Stimulated activated CD8-positive, alpha-beta memory T cell treated with anti-CD3 and anti-CD28 coated beads, Interleukin-12 subunit alpha, Interleukin-12 subunit beta, amount 100 ng/mL, for 4 hours (primary cell): Measurements from ENCODE around the gene IPO11.

Source experiments
- DNase-seq: peaks from one replicate; pipeline ENCODE4 v3.0.0-alpha.2; 2020; ENCODE audit warnings: low read depth

IPO11 gene

DNA sequence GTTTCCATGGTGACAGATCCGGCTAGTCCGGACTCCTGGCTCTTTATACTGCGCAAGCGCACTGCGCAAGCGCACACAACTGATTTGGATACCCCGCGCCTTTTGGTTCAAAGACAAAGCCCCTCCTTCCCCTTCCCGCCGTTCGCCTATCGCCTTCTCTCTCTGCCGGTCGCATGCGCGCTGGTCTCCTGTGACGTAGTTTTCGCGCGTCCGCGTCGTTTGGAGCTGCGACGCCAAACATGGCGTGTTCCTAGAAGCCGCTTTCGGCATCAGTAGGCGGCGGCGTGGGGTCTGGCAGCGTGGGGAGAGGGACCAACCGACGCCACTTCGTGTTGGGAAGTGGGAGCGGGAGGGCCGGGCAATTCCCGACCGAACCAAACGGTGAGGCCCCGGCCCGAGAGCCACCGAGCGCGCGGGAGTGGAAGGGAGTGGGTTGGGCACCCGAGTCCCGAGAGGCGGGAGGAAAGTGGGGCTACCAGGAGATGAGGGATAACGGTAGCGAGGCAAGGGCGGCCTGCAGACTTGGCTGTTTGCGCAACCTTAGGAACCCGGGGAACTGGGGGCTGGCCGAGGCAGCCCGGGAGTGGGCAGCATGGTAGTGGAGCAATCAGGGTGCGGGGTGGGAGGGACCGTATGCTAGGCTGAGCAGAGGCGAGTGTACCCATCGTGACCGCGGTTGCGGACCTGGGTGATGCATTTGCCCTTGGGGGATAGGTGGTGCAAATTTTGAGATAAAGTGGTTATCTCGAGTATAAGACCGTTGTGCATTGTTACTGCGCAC is at the start of gene IPO11:
TSS of gene IPO11 (plus strand) at position 215 of the 781 bp plus-strand sequence. CDS start 24,517 bp downstream, outside the sequence.
- peak; percentile 98 for DNase-seq

DNA sequence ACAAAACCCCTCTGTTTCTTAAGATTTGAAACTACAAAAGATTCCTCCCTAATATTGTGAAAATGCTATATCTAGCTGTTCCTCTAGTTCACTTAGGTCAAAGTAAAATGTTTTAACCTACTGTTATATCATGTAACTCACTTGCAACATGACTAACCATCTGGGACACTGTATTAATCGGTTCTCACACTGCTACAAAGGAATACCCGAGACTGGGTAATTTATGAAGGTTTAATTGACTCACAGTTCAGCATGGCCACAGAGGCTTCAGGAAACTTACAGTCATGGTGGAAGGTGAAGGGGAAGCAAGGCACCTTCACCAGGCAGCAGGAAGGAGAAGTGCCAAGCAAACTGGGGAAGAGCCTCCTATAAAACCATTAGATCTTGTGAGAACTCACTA is 43.5 kb upstream of the IPO11 start:
- DNase-seq = no peak

DNA sequence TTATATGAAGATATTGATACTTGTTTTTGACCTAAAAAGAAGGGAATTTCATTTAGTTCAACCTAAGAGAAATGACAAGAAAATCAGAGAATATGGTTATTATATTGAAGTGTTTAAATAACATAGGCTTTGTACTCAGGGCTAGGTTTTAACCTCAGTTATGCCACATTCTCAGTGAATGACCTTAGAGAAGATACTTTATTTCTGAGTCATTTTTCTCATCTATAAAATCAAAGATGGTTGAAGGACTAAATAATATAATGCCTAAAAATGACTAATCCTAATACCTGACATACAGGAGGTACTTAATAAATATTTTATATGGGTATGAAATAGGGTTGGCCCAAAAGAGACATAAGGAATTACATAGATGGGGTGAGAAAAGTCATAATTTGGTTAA is 41.2 kb upstream of the IPO11 start:
- no peak for DNase-seq

DNA sequence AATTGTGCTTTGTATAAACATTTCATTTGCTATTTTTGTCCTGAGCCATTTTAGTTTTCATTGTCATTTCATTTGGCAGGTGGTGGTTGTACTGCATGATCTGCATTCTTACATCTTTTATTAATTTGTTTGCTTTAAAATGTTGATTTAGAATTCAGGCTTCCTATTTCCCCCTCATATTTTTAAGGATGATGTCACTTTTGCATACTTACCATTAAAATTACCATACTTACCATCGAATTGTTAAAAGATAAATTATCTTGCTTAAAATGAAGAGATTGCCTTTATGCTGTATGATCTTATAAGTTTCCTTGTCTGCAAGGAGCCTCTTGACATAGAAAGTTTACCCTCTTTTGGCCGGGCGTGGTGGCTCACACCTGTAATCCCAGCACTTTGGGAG is 40.0 kb upstream of the IPO11 start:
- no peak for DNase-seq

DNA sequence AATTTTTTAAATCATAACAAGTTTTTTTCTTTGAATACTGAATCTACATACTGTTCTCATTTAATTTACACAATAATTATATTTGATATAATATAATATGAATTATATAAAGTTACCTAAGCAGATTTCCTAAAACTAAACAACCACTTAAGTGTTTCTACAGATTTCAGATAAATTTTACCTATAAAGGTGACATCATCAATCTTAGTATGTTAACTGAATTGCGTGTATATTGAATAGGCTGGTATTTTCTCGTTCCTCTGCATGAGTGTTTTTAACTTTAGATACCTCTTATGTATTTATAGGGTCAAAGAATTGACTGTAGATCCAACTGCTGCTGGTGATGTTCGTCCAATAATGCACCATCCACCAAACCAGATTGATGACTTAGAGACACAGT is 39.2 kb upstream of the IPO11 start:
- no peak for DNase-seq

DNA sequence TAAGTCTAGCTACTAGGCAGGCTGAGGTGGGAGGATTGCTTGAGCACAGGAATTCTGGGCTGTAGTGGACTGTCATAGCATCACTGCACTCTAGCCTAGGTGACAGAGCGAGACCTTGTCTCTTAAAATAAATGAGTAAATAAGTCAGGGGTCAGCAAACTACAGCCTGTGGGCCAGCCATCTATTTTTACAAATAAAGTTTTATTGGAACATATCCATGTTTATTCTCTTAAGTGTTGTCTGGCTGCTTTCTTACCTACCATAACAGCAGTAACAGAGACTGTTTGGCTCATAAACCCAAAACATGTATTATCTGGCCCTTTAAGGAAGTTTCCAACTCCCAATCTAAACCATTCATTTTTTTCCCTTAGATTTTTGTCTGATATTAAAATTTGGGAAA is 38.5 kb upstream of the IPO11 start:
- DNase-seq = no peak

DNA sequence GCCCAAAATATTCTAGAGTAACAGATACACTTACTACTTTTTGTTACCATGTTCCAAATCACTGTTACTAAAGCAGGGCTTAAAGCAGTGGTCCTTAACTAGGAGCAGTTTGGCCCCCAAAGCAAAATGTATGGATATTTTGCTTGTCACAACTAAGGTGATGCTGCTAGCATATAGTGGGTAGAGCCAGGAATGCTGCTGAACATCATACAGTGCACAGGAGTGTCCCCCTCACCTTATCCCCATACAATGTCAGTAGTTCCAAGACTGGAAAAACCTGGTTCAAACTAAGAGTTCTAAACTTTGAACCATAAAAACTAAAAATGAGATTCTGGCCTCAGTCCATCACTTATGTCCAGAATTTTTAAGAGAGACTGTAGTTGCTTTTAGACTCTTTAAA is 36.9 kb upstream of the IPO11 start:
- DNase-seq = no peak

DNA sequence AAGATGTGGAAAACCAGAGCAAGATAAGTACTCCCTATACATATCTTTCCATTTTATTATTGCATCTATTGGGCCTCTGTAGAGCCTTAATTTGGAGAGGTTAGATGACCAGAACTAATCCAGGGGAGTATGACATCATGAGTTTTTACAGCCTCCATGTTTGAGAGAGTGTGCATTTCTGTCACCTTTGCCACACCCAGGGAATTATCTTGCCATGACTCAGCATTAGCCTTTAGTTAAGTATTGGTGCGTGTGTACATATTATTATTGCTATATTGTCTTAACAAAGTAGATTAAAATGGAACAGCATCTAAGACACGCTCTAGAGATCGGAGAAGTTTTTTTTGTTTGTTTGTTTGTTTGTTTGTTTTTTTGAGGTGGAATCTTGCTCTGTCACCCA is 36.5 kb upstream of the IPO11 start:
- DNase-seq = no peak

DNA sequence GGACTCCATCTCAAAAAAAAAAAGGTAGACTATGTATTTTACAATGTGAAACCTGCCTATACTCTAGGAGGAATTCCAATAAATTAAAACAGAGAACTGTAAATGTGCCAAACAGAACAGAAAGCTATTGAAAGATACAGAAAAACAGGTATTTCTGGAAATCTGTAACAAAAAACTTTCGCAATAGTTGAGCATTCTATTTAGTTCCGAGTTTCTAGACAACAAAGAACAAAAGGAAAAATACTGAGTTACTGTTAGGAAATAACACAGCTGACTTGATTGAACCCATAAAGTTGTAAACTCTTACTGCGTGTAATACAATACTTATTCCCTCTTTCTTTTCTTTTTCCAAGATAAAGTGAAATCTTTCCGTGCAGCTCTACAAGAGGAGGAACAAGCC is 27.4 kb upstream of the IPO11 start:
- DNase-seq = no peak

DNA sequence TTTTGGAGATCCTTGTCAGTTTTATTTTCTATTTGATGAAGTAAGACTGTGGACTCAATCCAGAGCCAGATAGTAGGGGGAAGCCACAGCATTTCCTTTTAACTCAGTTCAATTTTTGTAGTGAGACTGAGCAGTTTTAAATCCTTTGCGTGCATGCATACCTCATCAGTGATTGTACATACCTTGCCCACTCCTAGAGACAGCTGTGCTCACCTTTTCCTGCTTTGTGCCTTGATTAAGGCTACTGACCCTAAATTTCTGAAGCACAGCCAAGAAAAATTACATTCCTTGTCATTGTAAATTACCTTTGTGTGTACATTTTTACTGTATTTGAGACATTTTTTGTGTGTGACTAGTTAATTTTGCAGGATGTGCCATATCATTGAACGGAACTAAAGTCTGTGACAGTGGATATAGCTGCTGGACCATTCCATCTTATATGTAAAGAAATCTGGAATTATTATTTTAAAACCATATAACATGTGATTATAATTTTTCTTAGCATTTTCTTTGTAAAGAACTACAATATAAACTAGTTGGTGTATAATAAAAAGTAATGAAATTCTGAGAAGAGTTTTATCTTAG is 26.7 kb upstream of the IPO11 start:
- DNase-seq = no peak

DNA sequence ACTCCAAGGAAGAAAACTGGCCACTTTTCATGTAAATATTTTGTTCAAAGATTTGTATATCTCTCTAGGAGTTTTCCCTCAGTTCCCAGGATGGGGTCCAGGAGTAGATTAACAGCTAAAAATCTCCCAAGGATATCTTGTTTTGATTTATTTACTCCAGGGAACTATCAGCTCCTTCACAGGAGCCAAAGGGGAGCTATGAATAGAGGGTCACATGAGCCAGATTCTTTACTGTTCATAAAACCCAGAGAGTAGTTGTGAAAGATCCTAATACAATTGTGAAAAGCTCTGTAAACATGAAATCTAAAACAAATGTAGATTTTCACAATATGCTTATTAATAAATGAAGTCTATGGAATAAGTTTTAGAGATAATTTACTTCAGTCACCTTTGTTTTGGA is 25.7 kb upstream of the IPO11 start:
- DNase-seq = no peak

DNA sequence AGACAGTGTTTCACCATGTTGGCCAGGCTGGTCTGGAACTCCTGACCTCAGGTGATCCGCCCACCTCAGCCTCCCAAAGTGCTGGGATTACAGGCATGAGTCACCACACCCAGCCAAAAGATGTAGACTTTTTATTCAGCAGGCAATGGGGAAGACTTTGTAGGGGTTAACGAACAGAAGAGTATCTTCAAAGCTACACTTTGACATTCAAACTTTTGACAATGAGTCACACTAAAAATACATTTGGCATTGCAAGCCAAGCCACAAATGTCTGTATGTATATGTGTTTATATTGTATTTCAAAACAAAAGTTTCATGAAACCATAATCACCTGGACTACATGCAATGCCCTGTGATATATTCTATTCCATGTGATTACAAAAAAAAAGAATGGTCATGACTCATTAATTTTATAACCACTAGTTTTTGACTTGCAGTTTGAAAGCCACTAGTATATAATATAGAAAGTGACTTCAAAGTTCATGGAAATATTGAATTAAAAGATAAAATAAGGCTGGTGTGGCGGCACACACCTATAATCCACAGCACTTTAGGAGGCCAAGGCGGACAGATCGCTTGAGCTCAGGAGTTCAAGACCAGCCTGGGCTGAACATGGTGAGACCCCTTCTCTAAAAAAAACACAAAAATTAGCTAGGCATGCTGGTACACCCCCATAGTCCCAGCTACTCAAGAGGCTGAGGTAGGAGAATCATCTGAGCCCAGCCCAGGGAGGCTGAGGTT is 17.2 kb upstream of the IPO11 start:
- no peak for DNase-seq

DNA sequence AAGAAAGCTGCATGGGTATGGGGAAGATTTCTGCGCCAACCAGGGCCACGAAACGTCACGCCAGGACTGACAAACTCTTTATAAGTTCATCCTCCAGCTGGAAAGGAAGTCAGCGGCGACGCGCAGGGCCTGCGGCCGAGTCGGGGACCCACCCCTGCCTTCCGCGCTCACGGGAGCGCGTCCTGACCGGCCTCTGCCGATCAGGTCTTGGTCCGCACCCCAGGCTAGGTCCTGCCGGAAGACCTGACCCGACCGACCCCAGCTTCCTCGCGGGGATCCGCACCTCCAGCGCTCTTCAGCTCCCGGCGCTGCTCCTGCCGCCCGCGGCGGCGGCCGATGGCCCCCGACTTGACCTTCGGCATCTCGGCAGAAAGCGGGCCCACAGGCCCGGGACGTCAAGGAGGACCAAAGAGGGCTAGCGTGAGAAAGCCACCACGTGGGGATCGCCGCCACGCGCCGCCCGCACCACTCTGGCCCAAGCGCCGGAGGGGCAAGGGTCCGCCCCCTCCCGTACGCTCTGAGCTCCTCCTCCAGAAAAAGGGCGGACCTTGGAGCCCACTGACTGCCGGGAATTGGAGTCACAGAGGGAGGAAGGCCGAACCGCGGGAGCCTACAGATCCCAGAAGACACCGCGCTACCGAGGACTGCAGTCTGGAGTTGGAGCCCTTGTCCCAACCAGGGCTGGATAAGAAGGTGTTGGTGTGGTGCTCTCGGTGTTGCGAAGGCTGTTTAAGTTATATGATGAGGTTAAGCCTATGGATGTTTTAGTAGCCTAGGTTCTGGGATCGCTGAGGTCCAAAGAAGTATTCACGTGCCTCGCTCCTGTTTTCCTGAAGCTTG is 8.9 kb upstream of the IPO11 start, which contains the start of gene DIMT1:
TSS of gene DIMT1 (minus strand) at position 495 of the 840 bp plus-strand sequence. CDS start at position 362, 133 bp downstream.
- DNase-seq = peak; percentile 86

DNA sequence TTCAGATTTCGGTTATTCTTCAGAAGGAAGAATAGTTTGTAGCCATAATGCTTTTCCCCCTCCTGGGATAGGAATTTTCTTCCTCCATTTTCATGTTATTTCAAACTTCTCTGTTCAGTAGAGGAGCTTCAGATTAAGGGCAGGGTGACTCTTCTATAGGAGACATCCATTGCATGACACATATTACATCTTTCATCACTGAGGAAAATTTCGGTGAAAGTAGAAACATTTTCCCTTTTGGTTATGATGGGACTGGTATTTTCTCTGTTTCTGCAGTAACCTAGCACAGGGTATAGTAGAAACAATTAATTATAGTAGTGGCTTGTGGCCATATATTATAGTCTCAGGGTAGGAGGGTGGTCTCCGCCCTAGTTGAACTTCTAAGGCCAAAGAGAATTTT is 1.1 kb downstream of the IPO11 start:
- DNase-seq = no peak

DNA sequence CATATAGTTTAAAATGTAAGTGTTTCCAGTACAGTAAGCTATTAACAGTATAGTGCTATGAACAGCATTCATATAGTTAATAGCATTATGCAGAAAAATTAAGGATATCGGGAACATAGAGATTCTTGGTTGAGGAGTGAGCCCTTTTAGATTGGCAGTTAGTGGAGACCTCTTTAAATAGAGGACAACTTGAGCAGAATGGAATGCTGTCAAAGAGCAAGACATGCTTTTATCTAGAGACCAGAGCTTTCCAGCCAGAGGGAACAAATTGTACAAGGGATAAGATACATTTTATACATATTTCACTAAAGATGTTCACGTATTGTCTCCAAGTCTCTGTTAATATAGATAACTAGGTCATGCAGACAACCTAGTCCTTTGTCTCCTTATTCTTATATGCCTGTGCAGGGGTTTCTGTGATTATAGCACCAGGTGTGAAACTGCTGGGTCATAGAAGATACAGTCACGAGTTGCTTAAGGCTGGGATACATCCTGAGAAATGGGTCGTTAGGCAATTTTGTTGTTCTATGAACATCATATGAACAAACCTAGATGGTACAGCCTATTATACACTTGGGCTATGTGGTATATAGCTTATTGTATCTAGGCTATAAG is 6.0 kb downstream of the IPO11 start:
- no peak for DNase-seq

DNA sequence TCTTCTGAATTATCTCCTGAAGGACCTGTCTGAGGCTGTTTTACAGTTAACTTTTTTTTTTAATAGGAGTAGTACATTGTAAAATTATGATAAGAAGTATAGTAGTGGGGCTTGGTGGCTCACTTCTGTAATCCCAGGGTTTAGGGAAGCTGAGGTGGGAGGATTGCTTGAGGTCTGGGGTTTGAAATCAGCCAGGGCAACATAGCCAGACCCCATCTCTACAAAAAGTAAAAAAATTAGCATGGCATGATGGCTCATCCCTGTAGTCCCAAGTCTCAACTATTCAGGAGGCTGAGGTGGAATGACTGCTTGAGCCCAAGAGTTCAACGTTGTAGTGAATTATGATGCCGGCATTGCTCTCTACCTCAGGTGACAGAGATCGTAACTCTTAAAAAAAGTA is 7.0 kb downstream of the IPO11 start:
- DNase-seq = no peak

DNA sequence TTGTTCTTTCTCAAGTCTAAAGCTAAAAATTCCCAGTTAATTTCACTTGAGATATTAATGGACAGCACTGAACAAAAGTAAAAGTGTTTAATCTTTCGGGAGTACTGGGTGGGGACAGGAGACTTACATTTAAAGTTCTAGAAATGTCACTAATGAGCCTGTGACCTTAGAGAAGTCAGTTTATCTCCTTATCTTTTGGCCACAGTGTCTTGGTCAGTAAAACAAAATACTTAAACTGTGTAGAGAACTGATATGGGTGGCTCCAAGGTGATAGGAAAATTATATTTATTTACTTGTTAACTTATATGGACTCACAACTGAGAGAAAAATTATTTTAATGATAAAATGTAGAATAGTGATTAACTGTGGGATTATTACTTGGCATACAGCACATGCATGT is 8.9 kb downstream of the IPO11 start:
- DNase-seq = no peak

DNA sequence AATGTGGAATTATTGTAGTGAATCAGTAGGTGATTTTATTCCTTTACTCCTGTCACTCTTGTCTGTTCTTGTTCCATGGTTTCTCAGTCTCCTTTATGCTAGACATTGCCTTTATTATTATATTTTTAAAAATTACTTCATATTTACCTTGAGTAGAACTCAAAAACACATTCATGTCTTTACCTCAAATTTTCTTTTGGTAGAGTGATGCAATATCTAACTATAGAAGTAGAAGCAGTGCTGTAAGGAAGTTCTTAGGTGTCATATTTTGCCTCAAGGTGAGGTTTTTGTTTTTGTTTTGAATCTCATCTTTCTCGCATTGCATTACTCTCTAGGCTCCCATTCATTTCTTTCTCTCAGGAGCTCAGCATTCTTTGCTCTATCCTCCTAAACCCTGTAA is 12.2 kb downstream of the IPO11 start:
- DNase-seq = no peak

DNA sequence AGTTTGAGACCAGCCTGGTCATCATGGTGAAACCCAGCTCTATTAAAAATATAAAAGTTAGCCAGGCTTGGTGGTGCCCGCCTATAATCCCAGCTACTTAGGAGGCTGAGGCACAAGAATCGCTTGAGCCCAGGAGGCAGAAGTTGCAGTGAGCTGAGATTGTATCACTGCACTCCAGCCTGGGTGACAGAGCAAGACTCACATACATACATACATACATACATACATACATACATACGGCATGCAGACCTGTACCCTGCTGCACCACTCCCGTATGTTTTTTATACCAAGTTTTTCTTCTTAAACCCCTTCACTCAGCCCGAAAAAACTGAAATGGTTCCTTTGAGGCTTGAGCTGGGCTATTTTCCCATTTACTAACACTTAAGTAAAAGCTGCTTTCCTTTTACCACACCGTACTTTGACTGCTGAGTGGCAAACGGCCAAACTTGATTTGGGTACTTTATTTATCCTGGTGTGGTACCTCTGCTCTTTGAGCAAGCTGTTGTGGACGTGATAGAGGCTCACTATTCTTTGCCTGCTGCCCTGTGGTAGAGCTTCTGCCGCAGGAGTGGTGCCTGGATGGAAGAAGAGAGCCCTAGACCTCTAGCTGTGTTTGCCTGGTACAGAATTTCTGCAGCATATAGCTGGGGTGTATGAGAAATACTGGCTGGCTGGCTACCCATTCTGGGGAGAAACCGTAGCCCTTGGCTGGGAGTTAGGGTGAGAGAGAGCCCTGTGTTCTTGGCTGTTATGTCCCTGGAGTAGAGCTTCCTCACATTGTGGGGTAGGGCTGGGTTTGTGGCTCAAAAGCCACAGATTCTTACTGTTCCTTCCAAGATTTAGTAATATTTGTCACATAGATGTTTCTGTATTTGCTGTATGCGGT is 19.4 kb downstream of the IPO11 start:
- no peak for DNase-seq

DNA sequence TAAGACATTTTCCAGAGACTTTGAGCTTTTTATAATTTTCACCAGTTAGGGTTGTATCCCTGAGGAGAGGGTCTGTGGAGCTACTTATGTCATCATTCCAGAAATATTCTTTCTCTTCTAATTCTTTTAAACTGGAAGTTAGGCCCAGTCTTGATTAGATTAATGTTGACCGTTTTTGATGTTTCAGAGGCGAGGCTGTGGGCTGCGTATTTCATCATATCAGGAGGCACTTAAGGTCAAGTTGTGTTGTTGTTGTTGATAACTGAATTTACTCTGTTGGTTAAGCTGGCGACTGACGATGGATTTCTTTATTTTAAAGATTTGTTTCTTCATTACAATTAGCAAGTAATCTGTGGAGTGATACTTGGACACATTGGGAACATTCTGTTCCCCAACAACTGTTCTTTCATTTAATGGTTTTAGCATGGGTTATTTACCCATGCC is 20.1 kb downstream of the IPO11 start:
- no peak for DNase-seq

DNA sequence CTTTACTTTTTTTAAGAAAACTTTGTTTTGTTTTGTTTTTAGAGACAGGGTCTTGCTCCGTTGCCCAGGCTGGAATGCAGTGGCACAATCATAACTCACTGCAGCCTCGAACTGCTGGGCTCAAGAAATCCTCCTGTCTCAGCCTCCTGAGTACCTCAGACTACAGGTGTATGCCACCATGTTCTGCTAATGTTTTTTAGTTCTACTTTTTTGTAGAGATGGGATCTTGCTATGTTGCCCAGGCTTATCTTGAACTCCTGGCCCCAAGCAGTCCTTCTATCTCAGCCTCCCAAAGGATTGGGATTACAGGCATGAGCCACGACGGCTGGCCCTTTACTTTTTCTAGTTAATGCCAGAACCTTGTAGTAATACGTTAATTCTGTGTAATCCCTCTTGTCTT is 36.0 kb downstream of the IPO11 start:
- no peak for DNase-seq
